PFSK-1 (cell line): Measurements from ENCODE around the gene TMEM254.

Source experiments
- FOXP2 ChIP-seq: optimal IDR thresholded peaks from 2 replicates; pipeline ENCODE3; 2011; ENCODE audit warnings: borderline replicate concordance, control low read depth, inconsistent platforms; ENCODE audit not compliant: insufficient read depth; ENCODE audit errors: extremely low read length, extremely low read depth
- POLR2AphosphoS5 ChIP-seq: IDR thresholded peaks from 2 replicates; pipeline ENCODE4 v1.6.1; 2012; ENCODE audit warnings: low read depth, mild to moderate bottlenecking, control low read depth, low read length, moderate library complexity
- SIN3A ChIP-seq: IDR thresholded peaks from 2 replicates; pipeline ENCODE4 v1.6.1; 2012; ENCODE audit warnings: mild to moderate bottlenecking, low read length, moderate library complexity, borderline replicate concordance; ENCODE audit not compliant: insufficient read depth
- TAF1 ChIP-seq: IDR thresholded peaks from 2 replicates; pipeline ENCODE4 v1.6.1; 2012; ENCODE audit warnings: low read length, control low read depth, borderline replicate concordance; ENCODE audit not compliant: insufficient read depth

GRCh38 chr10:80078448-80079311 lies at the start of gene TMEM254:
- TF ChIP-seq TAF1 (no peak), SIN3A (peak; percentile 82), FOXP2 (peak; percentile 85), POLR2AphosphoS5 (no peak; the same call in 1 of the 2 replicates)
